Heart left ventricle (tissue), 16 donors: Measurements from ENCODE around the gene MAN2A1. TPM values are rescaled to one million over a fixed set of nuclear protein-coding genes. Genes with fewer than 3 reads are reported as not detected.

Experiments
- ATAC-seq, 4 donors: fragments of 200-7000 bp; cut with Tn5 transposase; one replicate each; pipeline ENCODE4 v1.9.1; 2020 to 2022; ENCODE audit warnings: moderate library complexity in 4 of 4, mild to moderate bottlenecking in 3 of 4, moderate number of reproducible peaks in 1 of 4
- DNase-seq, 5 donors: peaks; one replicate each; pipeline ENCODE4 v3.0.0-alpha.2; 2020
- H3K27ac ChIP-seq, 12 donors: fragments of 200-600 bp; sonication (generic) in 4 of 12; one replicate each; pipeline versions ENCODE4 v1.5.0 to v1.8.0; 2016 to 2022; ENCODE audit warnings: mild to moderate bottlenecking in 2 of 12
- H3K27me3 ChIP-seq, 9 donors: fragments of 200-600 bp; sonication (generic) in 2 of 9; one replicate each; pipeline versions ENCODE4 v1.5.1 to v1.8.0; 2016 to 2022; ENCODE audit warnings: mild to moderate bottlenecking in 3 of 9
- H3K36me3 ChIP-seq, 9 donors: fragments of 200-600 bp; sonication (generic) in 2 of 9; one replicate each; pipeline versions ENCODE4 v1.5.0 to v1.8.0; 2018 to 2022; ENCODE audit warnings: mild to moderate bottlenecking in 2 of 9
- H3K4me1 ChIP-seq, 12 donors: fragments of 200-600 bp; sonication (generic) in 4 of 12; one replicate each; pipeline versions ENCODE4 v1.5.0 to v1.8.0; 2016 to 2022; ENCODE audit warnings: mild to moderate bottlenecking in 3 of 12
- H3K4me3 ChIP-seq, 12 donors: fragments of 200-600 bp; sonication (generic) in 4 of 12; one replicate each; pipeline versions ENCODE4 v1.5.0 to v1.8.0; 2017 to 2022; ENCODE audit warnings: mild to moderate bottlenecking in 9 of 12, moderate library complexity in 4 of 12
- H3K9me3 ChIP-seq, 12 donors: fragments of 200-600 bp; sonication (generic) in 4 of 12; one replicate each; pipeline versions ENCODE4 v1.5.0 to v1.8.0; 2016 to 2022; ENCODE audit warnings: mild to moderate bottlenecking in 1 of 12
- POLR2A ChIP-seq, 2 donors: fragments of 450-650 bp; IDR thresholded peaks; one replicate each; pipeline ENCODE4 v1.6.1; 2017; ENCODE audit warnings: antibody characterized with exemption in 2 of 2, mild to moderate bottlenecking in 2 of 2, moderate library complexity in 2 of 2
- WGBS, 4 donors: extraction: QIAGEN DNeasy Blood & Tissue Kit in 2 of 4; methylation state at CpG; one replicate each; pipeline versions ENCODE4 v1.1.5 to v1.1.7; 2013 to 2018; 5-methylcytosine and 5-hydroxymethylcytosine counted together
- intact Hi-C, 10 donors: fragments of 100-400 bp; cut with DNase I; formaldehyde crosslinking; loops; one replicate each; pipeline versions ENCODE4 v1.11.1 to v1.14.2; 2022
- polyA plus RNA-seq, 2 donors: library from polyadenylated mRNA; stranded (reverse); fragments of 200-250 nt; gene quantifications; one replicate each; pipeline ENCODE4 v1.2.3, GENCODE V29; 2013
- total RNA-seq, 9 donors: library from RNA; depleted of rRNA in 2 of 9; stranded (reverse); fragments of >200 nt in 2 of 9; fragmentation: NEBNext Ultra II Directional in 3 of 9; extraction: Animal tissue kit (Norgen Biotek cat#: 25700) in 3 of 9; gene quantifications; one replicate each; pipeline versions ENCODE4 v1.1.0 to v1.2.4, GENCODE V29; 2016 to 2023
- TF ChIP-seq, protein P1 (sequence below), 12 donors: fragments of 200-600 bp; sonication (generic) in 4 of 12; IDR thresholded peaks; one replicate each; pipeline versions ENCODE4 v1.5.0 to v1.8.0; 2018 to 2022; ENCODE audit warnings: antibody characterized with exemption in 12 of 12, mild to moderate bottlenecking in 5 of 12
- donor health status: ischemic (EF 13 %, LVEDD 7.1; RV severe dilation, severe dysfunction).
- donor health status: healthy with polysubstance abuse.
- donor health status: DM: no; HTN: yes; CAD: no.
- donor health status: DM: no; HTN: no; CAD: no.
- donor health status: ischemic (EF 25% LVEDD 6.9; RV normal size, moderate dysfunction).
- donor health status: ischemic (EF 25% LVEDD 5.7; RV mildly dilated, moderate dysfunction).
- donor health status: healthy.
- donor health status: DM: yes; HTN: yes; CAD: no.
- donor health status: ischemic (EF 35%, LVEDD 5.7; RV mildly dilated, moderate dysfunction).
- donor health status: nonischemic (EF 11% LVEDD 7.7; RV severe dilation, severe dysfunction).
- donor health status: DM: yes; HTN: yes; CAD: no.
- donor health status: PGD.
- donor health status: ischemic (EF 29% LVEDD 5.4; RV normal size, mild dysfunction).
- donor health status: nonischemic (EF 23%, LVEDD 6.1; RV moderate dilation, normal function).

The MAN2A1 gene
- total and polyA plus RNA-seq, 11 donors, result 2.0 to 22.9 (median 7.8) TPM

GRCh38 chr5:109900461-109900860 is 210.7 kb downstream of the MAN2A1 start:
- WGBS, 4 donors, result 78 to 86% (median 82%) methylated on average over 3 of the region's 3 CpGs
- Histone ChIP-seq H3K27ac (no peak overlapping the region), H3K9me3 (no peaks in the 10 kb centered on the region), H3K27me3 (peaks cover 0 to 3% (median 0%) of the 10 kb centered on the region in 9 donors), H3K4me3 (no peak overlapping the region), H3K36me3 (no peaks in the 10 kb centered on the region), H3K4me1 (no peaks in the 10 kb centered on the region)
- DNase-seq (no peak), ATAC-seq (no peak)
- intact Hi-C loops, result no loop called here
- TF ChIP-seq, protein P1, sequence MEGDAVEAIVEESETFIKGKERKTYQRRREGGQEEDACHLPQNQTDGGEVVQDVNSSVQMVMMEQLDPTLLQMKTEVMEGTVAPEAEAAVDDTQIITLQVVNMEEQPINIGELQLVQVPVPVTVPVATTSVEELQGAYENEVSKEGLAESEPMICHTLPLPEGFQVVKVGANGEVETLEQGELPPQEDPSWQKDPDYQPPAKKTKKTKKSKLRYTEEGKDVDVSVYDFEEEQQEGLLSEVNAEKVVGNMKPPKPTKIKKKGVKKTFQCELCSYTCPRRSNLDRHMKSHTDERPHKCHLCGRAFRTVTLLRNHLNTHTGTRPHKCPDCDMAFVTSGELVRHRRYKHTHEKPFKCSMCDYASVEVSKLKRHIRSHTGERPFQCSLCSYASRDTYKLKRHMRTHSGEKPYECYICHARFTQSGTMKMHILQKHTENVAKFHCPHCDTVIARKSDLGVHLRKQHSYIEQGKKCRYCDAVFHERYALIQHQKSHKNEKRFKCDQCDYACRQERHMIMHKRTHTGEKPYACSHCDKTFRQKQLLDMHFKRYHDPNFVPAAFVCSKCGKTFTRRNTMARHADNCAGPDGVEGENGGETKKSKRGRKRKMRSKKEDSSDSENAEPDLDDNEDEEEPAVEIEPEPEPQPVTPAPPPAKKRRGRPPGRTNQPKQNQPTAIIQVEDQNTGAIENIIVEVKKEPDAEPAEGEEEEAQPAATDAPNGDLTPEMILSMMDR (IDR thresholded peaks at IDR 0.05), result no peak
- TF ChIP-seq POLR2A (IDR thresholded peaks at IDR 0.05), result no peak

- DNase-seq (no peak), ATAC-seq (no peak)
- intact Hi-C loops, result no loop called here
- Histone ChIP-seq H3K36me3 (no peaks in the 10 kb centered on the region), H3K27ac (no peak overlapping the region), H3K27me3 (peaks cover 0 to 3% (median 0%) of the 10 kb centered on the region in 9 donors), H3K9me3 (no peaks in the 10 kb centered on the region), H3K4me3 (no peak overlapping the region), H3K4me1 (no peaks in the 10 kb centered on the region)
- no peak for TF ChIP-seq POLR2A (IDR thresholded peaks at IDR 0.05)
- TF ChIP-seq, protein P1 (IDR thresholded peaks at IDR 0.05), result no peak
- WGBS, 4 donors, result 81 to 95% (median 92%) methylated on average over 3 of the region's 3 CpGs
Observed at GRCh38 chr5:109900911-109901627, 211.3 kb downstream of the MAN2A1 start.

GRCh38 chr5:109901628-109901981 is 211.9 kb downstream of the MAN2A1 start:
- no peak for TF ChIP-seq POLR2A (IDR thresholded peaks at IDR 0.05)
- TF ChIP-seq, protein P1 (IDR thresholded peaks at IDR 0.05), result no peak
- intact Hi-C loops, result no loop called here
- 92 to 100% (median 94%) methylated on average over 1 of the region's 1 CpG for WGBS, 4 donors
- Histone ChIP-seq H3K4me3 (no peak overlapping the region), H3K36me3 (no peaks in the 10 kb centered on the region), H3K27ac (no peak overlapping the region), H3K4me1 (no peaks in the 10 kb centered on the region), H3K27me3 (peaks cover 0 to 3% (median 0%) of the 10 kb centered on the region in 9 donors), H3K9me3 (no peaks in the 10 kb centered on the region)
- DNase-seq, result no peak
- ATAC-seq, result no peak

DNA sequence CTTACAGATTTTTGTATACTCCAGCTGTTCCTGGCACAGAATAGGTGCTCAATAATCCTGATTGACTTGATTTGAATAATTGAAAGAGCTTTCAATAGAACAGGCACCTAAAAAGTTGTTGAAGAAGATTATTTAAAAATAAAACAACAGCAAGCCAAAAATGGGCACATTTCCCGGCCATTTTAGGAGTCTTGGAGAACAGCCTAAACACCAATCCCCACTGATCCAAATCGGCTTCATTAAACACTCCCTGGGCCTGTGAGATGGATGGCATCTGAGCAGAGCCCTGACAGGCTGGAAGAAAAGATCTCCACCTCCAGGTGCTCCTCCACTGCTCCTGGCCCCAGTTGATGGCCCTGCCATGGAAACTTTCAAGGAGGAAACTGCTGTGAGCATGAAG is 213.3 kb downstream of the MAN2A1 start:
- H3K4me3 ChIP-seq, result no peak overlapping the region

More for the DNA sequence above, 213.3 kb downstream of the MAN2A1 start:
- Histone ChIP-seq H3K27me3 (peaks cover 0 to 3% (median 0%) of the 10 kb centered on the region in 9 donors), H3K9me3 (no peaks in the 10 kb centered on the region), H3K4me1 (no peaks in the 10 kb centered on the region), H3K36me3 (no peaks in the 10 kb centered on the region), H3K27ac (no peak overlapping the region)
- TF ChIP-seq, protein P1 (IDR thresholded peaks at IDR 0.05), result no peak
- TF ChIP-seq POLR2A (IDR thresholded peaks at IDR 0.05), result no peak
- 75 to 80% (median 78%) methylated on average over 2 of the region's 2 CpGs for WGBS, 4 donors
- ATAC-seq (no peak), DNase-seq (no peak)
- intact Hi-C loops, result no loop called here
